OCI-LY1 (cell line): ENCODE results near the gene BCR.

Experiments used
- H2AFZ ChIP-seq: fragments of 200-600 bp; sonication (generic), shearing (Covaris generic); 2 replicates; pipeline ENCODE4 v1.6.0; 2014; ENCODE audit warnings: antibody characterized with exemption, mild to moderate bottlenecking, low read length
- H3F3A ChIP-seq: fragments of 200-600 bp; sonication (generic), shearing (Covaris generic); 2 replicates; pipeline ENCODE4 v1.6.0; 2014; ENCODE audit warnings: mild to moderate bottlenecking, antibody characterized with exemption, low read length, moderate library complexity; ENCODE audit not compliant: insufficient read depth
- H3K27ac ChIP-seq: fragments of 200-600 bp; sonication (generic); 2 replicates; pipeline ENCODE4 v1.5.1; 2014; ENCODE audit warnings: low read length, mixed run types, mild to moderate bottlenecking, low read depth; ENCODE audit not compliant: poor library complexity, severe bottlenecking
- H3K27me3 ChIP-seq: fragments of 200-600 bp; sonication (generic); 2 replicates; pipeline ENCODE4 v1.6.0; 2014; ENCODE audit warnings: antibody characterized with exemption, mild to moderate bottlenecking, low read length, moderate library complexity; ENCODE audit not compliant: insufficient read depth
- H3K36me3 ChIP-seq: fragments of 200-600 bp; sonication (generic); 2 replicates; pipeline ENCODE4 v1.6.1; 2014; ENCODE audit warnings: mild to moderate bottlenecking, antibody characterized with exemption, low read length, moderate library complexity, mixed read lengths; ENCODE audit not compliant: insufficient read depth
- H3K4me1 ChIP-seq: fragments of 200-600 bp; sonication (generic); 2 replicates; pipeline ENCODE4 v1.5.1; 2014; ENCODE audit warnings: mild to moderate bottlenecking, low read length, moderate library complexity; ENCODE audit not compliant: insufficient read depth, severe bottlenecking
- H3K4me2 ChIP-seq: fragments of 200-600 bp; sonication (generic), shearing (Covaris generic); 2 replicates; pipeline ENCODE4 v1.6.1; 2014; ENCODE audit warnings: low read length
- H3K4me3 ChIP-seq: fragments of 200-600 bp; sonication (generic); 2 replicates; pipeline ENCODE4 v1.5.1; 2014; ENCODE audit warnings: low read length, low read depth, mild to moderate bottlenecking, mixed read lengths; ENCODE audit not compliant: poor library complexity, severe bottlenecking
- H3K79me2 ChIP-seq: fragments of 200-600 bp; shearing (Covaris generic); 2 replicates; pipeline ENCODE4 v1.6.1; 2016; ENCODE audit warnings: mixed run types, low read length, mixed read lengths; ENCODE audit not compliant: insufficient read depth
- H3K9ac ChIP-seq: fragments of 200-600 bp; sonication (generic), shearing (Covaris generic); 2 replicates; pipeline ENCODE4 v1.6.1; 2014; ENCODE audit warnings: mild to moderate bottlenecking, low read length, mixed read lengths
- H3K9me2 ChIP-seq: fragments of 200-600 bp; sonication (generic), shearing (Covaris generic); 2 replicates; pipeline ENCODE4 v1.6.1; 2014; ENCODE audit warnings: low read depth, mild to moderate bottlenecking, low read length, mixed read lengths
- H3K9me3 ChIP-seq: fragments of 200-600 bp; shearing (Covaris generic); 2 replicates; pipeline ENCODE4 v1.6.1; 2014; ENCODE audit warnings: low read length, mixed read lengths
- H4K20me1 ChIP-seq: fragments of 200-600 bp; sonication (generic), shearing (Covaris generic); 2 replicates; pipeline ENCODE4 v1.6.0; 2016; ENCODE audit warnings: mild to moderate bottlenecking, low read length; ENCODE audit not compliant: insufficient read depth
- CTCF ChIP-seq: fragments of 200-600 bp; sonication (generic), shearing (Covaris generic); IDR thresholded peaks from 2 replicates; pipeline ENCODE4 v1.5.1; 2017; ENCODE audit warnings: mild to moderate bottlenecking, antibody characterized with exemption, low read length, moderate library complexity, mixed read lengths
- EZH2 ChIP-seq: fragments of 200-600 bp; sonication (generic), shearing (Covaris generic); IDR thresholded peaks from 2 replicates; pipeline ENCODE4 v1.8.0; 2017; ENCODE audit warnings: borderline replicate concordance, mixed run types, mild to moderate bottlenecking, antibody characterized with exemption, low read length, moderate library complexity, mixed read lengths

The BCR gene

GRCh38 chr22:23293720-23294119, 113.4 kb downstream of the BCR start:
- TF ChIP-seq EZH2 (no peak), CTCF (no peak)
- Histone ChIP-seq H3K9me2 (no peaks in the 10 kb centered on the region), H3K4me3 (no peak overlapping the region), H3K9ac (no peak overlapping the region), H3K4me2 (no peak overlapping the region), H3K36me3 (peaks cover 99% of the 10 kb centered on the region), H3K79me2 (no peaks in the 10 kb centered on the region), H3K27me3 (no peaks in the 10 kb centered on the region), H3K27ac (no peak overlapping the region), H3K4me1 (no peaks in the 10 kb centered on the region), H2AFZ (no peak overlapping the region), H4K20me1 (no peaks in the 10 kb centered on the region), H3K9me3 (no peaks in the 10 kb centered on the region), H3F3A (no peaks in the 10 kb centered on the region)

- TF ChIP-seq EZH2, result no peak
- no peak for TF ChIP-seq CTCF
- H3K4me2 ChIP-seq, result no peak overlapping the region
- H3K79me2 ChIP-seq, result no peaks in the 10 kb centered on the region
- no peak overlapping the region for H3K27ac ChIP-seq
- H3K4me3 ChIP-seq, result no peak overlapping the region
- H3F3A ChIP-seq, result no peaks in the 10 kb centered on the region
- H3K9me2 ChIP-seq, result no peaks in the 10 kb centered on the region
- no peak overlapping the region for H2AFZ ChIP-seq
- H3K27me3 ChIP-seq, result no peaks in the 10 kb centered on the region
- no peak overlapping the region for H3K9ac ChIP-seq
- peaks cover 99% of the 10 kb centered on the region for H3K36me3 ChIP-seq
- H3K9me3 ChIP-seq, result no peaks in the 10 kb centered on the region
- no peaks in the 10 kb centered on the region for H3K4me1 ChIP-seq
- H4K20me1 ChIP-seq, result no peaks in the 10 kb centered on the region
These were observed 113.9 kb downstream of the BCR start for GRCh38 chr22:23294221-23294620.

- no peaks in the 10 kb centered on the region for H3F3A ChIP-seq
- H3K9me2 ChIP-seq, result no peaks in the 10 kb centered on the region
- H3K9me3 ChIP-seq, result no peaks in the 10 kb centered on the region
- no peaks in the 10 kb centered on the region for H3K79me2 ChIP-seq
- peaks cover 93% of the 10 kb centered on the region for H3K36me3 ChIP-seq
- H3K27ac ChIP-seq, result no peak overlapping the region
- H3K4me2 ChIP-seq, result no peak overlapping the region
- H4K20me1 ChIP-seq, result no peaks in the 10 kb centered on the region
- no peak overlapping the region for H3K4me3 ChIP-seq
- no peaks in the 10 kb centered on the region for H3K27me3 ChIP-seq
- no peaks in the 10 kb centered on the region for H3K4me1 ChIP-seq
- TF ChIP-seq CTCF, result no peak
- TF ChIP-seq EZH2, result no peak
- no peak overlapping the region for H2AFZ ChIP-seq
- no peak overlapping the region for H3K9ac ChIP-seq
These were observed 120.2 kb downstream of the BCR start for GRCh38 chr22:23300476-23300875.
